HG03175 (cell line): ENCODE results near the gene CAV1.

Experiments
- ATAC-seq: cut with Tn5 transposase; IDR thresholded peaks from one replicate; pipeline ENCODE4 v1.9.1; 2021; ENCODE audit warnings: mild to moderate bottlenecking, moderate library complexity; ENCODE audit not compliant: unreplicated experiment

CAV1 gene

GRCh38 chr7:116598861-116599260 lies 74.0 kb downstream of the CAV1 start:
- ATAC-seq = no peak

- ATAC-seq = peak; percentile 70
Measured at GRCh38 chr7:116601426-116601825, 76.6 kb downstream of the CAV1 start.

DNA sequence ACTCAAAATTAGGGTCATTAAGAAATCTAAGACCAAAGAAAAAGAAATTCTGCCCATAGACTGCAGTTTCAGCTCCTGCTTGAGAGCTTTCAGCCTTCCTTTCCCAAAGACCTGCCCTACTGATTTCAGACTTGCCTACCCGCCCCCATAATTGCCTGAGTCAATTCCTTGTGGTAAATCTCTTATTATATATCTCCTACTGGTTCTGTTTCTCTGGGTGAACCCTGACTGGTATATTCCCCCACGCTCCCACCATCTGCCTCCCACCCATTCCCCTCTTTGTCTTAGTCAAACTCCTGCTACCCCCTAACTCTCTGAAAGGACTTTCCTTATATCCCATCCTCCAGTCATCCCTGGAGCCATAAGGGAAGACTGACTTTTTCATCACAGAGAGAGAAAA lies 82.5 kb downstream of the CAV1 start:
- no peak for ATAC-seq

DNA sequence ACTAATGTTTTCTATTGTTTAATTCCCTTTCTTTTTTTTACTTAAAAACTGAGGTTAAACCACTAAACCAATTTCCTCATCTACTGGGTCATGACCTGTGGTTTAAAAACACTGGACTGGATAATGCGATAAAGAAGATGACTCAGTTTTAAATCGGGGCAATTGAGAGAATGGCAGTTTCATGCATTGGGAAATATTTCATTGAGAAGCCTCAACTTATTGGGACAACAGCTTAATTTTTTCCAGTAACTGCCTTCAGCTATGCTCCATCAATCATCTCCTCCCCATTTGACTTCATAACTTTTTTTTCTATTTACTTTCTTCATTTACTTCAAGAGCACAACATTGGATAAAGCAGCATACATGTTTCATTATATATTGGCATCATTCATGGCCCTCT lies 85.4 kb downstream of the CAV1 start:
- no peak for ATAC-seq

- no peak for ATAC-seq
Measured at GRCh38 chr7:116610721-116611120, 85.9 kb downstream of the CAV1 start.
